Transverse colon (tissue), 4 donors: ENCODE measurements around the gene TEX19. TPM values are rescaled to one million over a fixed set of nuclear protein-coding genes. Genes with fewer than 3 reads are reported as not detected.

Source experiments
- DNase-seq: peaks from one replicate; pipeline ENCODE4 v3.0.0-alpha.2; 2019
- H3K27ac ChIP-seq, 4 donors: fragments of 200-600 bp; sonication (generic); 2 replicates each; pipeline ENCODE4 v1.5.1; 2016 to 2018; ENCODE audit warnings: inconsistent platforms in 4 of 4
- H3K27me3 ChIP-seq: fragments of 200-600 bp; sonication (generic); 2 replicates; pipeline ENCODE4 v1.5.1; 2017; ENCODE audit warnings: inconsistent platforms
- H3K36me3 ChIP-seq, 4 donors: fragments of 200-600 bp; sonication (generic); 2 replicates each; pipeline ENCODE4 v1.5.1; 2017 to 2019; ENCODE audit warnings: inconsistent platforms in 4 of 4
- H3K4me1 ChIP-seq, 4 donors: fragments of 200-600 bp; sonication (generic); 2 replicates each; pipeline ENCODE4 v1.5.1; 2017 to 2020; ENCODE audit warnings: inconsistent platforms in 4 of 4
- H3K4me3 ChIP-seq, 4 donors: fragments of 200-600 bp; sonication (generic); 1 replicate in 1 of 4; 2 replicates in 3 of 4; pipeline versions ENCODE4 v1.5.1 to v1.6.1; 2017 to 2019; ENCODE audit warnings: inconsistent platforms in 4 of 4
- H3K9me3 ChIP-seq, 2 donors: fragments of 200-600 bp; sonication (generic); 2 replicates each; pipeline ENCODE4 v1.5.1; 2017 to 2019; ENCODE audit warnings: inconsistent platforms in 2 of 2
- CTCF ChIP-seq, 5 experiments: fragments of 200-600 bp in 3 of 5; fragments of 450-650 bp in 2 of 5; sonication (generic) in 3 of 5; IDR thresholded peaks; 1 replicate in 2 of 5; 2 replicates in 3 of 5; pipeline ENCODE4 v1.5.1; 2016 to 2017; ENCODE audit warnings: antibody characterized with exemption in 5 of 5, inconsistent platforms in 3 of 5, mild to moderate bottlenecking in 2 of 5, moderate library complexity in 1 of 5
- EP300 ChIP-seq: sonication (generic); formaldehyde crosslinking; IDR thresholded peaks from one replicate; pipeline ENCODE4 v1.6.1; 2017; ENCODE audit warnings: antibody characterized with exemption, low read depth
- POLR2A ChIP-seq: fragments of 450-650 bp; IDR thresholded peaks from one replicate; pipeline ENCODE4 v1.6.1; 2016; ENCODE audit warnings: antibody characterized with exemption, mild to moderate bottlenecking, moderate library complexity
- POLR2AphosphoS5 ChIP-seq, 3 donors: sonication (generic); formaldehyde crosslinking; IDR thresholded peaks; one replicate each; pipeline ENCODE4 v1.6.1; 2016; ENCODE audit warnings: antibody characterized with exemption in 3 of 3
- WGBS, 2 donors: methylation state at CpG; one replicate each; pipeline ENCODE4 v1.1.5; 2018; ENCODE audit warnings: low coverage in 1 of 2; 5-methylcytosine and 5-hydroxymethylcytosine counted together
- in situ Hi-C, 4 donors: fragments of 200-750 bp; cut with MboI; loops; one replicate each; pipeline versions ENCODE4 v1.15.0 to v1.15.1; 2017; ENCODE audit warnings: low sequenced_read_pairs in 3 of 4, low pct_ligation_motif_present in 1 of 4, low pct_unique_long_range_greater_than_20kb in 1 of 4
- intact Hi-C: fragments of 100-400 bp; cut with DNase I; formaldehyde crosslinking; loops from one replicate; pipeline ENCODE4 v1.15.1; 2023; ENCODE audit warnings: low total_unique reads
- total RNA-seq, 4 donors: library from RNA; depleted of rRNA; stranded (reverse); fragments of >200 nt; gene quantifications; one replicate each; pipeline ENCODE4 v1.1.0, GENCODE V29; 2016

The TEX19 gene
- total RNA-seq, 4 donors from 2014 or later = not detected

- 63% methylated on average over 16 of the region's 21 CpGs; no CpG with 5 or more reads in 1 of the 2 donors for WGBS, 2 donors
- Histone ChIP-seq H3K4me1 (peaks cover 0 to 28% (median 11%) of the 10 kb centered on the region in 4 donors), H3K27ac (no peak overlapping the region), H3K4me3 (no peak overlapping the region), H3K36me3 (no peaks in the 10 kb centered on the region), H3K27me3 (peaks cover 2% of the 10 kb centered on the region), H3K9me3 (no peaks in the 10 kb centered on the region)
- in situ Hi-C loops (loop anchor here in 1 of 4 donors (10.0 kb wide), 1 partner anchor 117 kb away; no protein-coding TSS in a partner anchor), intact Hi-C loops (loop anchor here (2.0 to 5.0 kb wide), 2 partner anchors 85 to 115 kb away; no protein-coding TSS in a partner anchor)
- DNase-seq = no peak
- no peak for TF ChIP-seq CTCF (IDR thresholded peaks at IDR 0.05)
- TF ChIP-seq POLR2AphosphoS5 (IDR thresholded peaks at IDR 0.05) = no peak
- TF ChIP-seq POLR2A = no peak
- no peak for TF ChIP-seq EP300
Observed at GRCh38 chr17:82321947-82322466, 37.0 kb upstream of the TEX19 start.

GRCh38 chr17:82322526-82323453, 36.3 kb upstream of the TEX19 start:
- TF ChIP-seq POLR2AphosphoS5 (IDR thresholded peaks at IDR 0.05) = no peak
- no peak for TF ChIP-seq CTCF (IDR thresholded peaks at IDR 0.05)
- TF ChIP-seq EP300 = no peak
- TF ChIP-seq POLR2A = no peak
- Histone ChIP-seq H3K4me3 (no peak overlapping the region), H3K27ac (no peak overlapping the region), H3K4me1 (peaks cover 0 to 34% (median 15%) of the 10 kb centered on the region in 4 donors), H3K9me3 (no peaks in the 10 kb centered on the region), H3K27me3 (peaks cover 2% of the 10 kb centered on the region), H3K36me3 (no peaks in the 10 kb centered on the region)
- DNase-seq = no peak
- in situ Hi-C loops (loop anchor here in 1 of 4 donors (10.0 kb wide), 1 partner anchor 118 kb away; no protein-coding TSS in a partner anchor), intact Hi-C loops (loop anchor here (5.0 kb wide), 1 partner anchor 85 kb away; no protein-coding TSS in a partner anchor)
- WGBS, 2 donors = 70% methylated on average over 28 of the region's 28 CpGs; no CpG with 5 or more reads in 1 of the 2 donors

- in situ Hi-C loops (loop anchor here in 1 of 4 donors (10.0 kb wide), 1 partner anchor 119 kb away; no protein-coding TSS in a partner anchor), intact Hi-C loops (loop anchor here (5.0 kb wide), 1 partner anchor 86 kb away; no protein-coding TSS in a partner anchor)
- no peak overlapping the region for H3K4me3 ChIP-seq
- H3K4me1 ChIP-seq = peaks cover 3 to 41% (median 22%) of the 10 kb centered on the region in 4 donors
- H3K27me3 ChIP-seq = peaks cover 2% of the 10 kb centered on the region
- H3K36me3 ChIP-seq = no peaks in the 10 kb centered on the region
- H3K9me3 ChIP-seq = no peaks in the 10 kb centered on the region
- TF ChIP-seq POLR2AphosphoS5 (IDR thresholded peaks at IDR 0.05) (no peak), EP300 (no peak), POLR2A (no peak), CTCF (IDR thresholded peaks at IDR 0.05) (no peak)
- H3K27ac ChIP-seq = no peak overlapping the region
- 40 to 60% methylated on average over 1 to 13 of the region's 21 CpGs for WGBS, 2 donors
- no peak for DNase-seq
Observed at GRCh38 chr17:82323514-82324234, 35.4 kb upstream of the TEX19 start.
